ENCODE measurements around the gene DYNLT2.

- TF ChIP-seq POLR2A (IDR thresholded peaks at IDR 0.05): no peak
- TF ChIP-seq CTCF (IDR thresholded peaks at IDR 0.05): no peak
Observed at GRCh38 chr6:169777896-169778295, 26.5 kb upstream of the DYNLT2 start.

All from prostate gland (tissue), 2 donors.